Measurements from ENCODE around the gene MUC5B. TPM values are rescaled to one million over a fixed set of nuclear protein-coding genes. Genes with fewer than 3 reads are reported as not detected.

The MUC5B gene
- total and polyA plus RNA-seq, 2 donors from 2014 or later, result 0.38 TPM; not detected in 1

- H3K4me1 ChIP-seq (ENCODE audit: control insufficient read depth in 2 of 3, insufficient read depth in 2 of 3, low read depth in 1 of 3, low read length in 3 of 3), result no peaks in the 10 kb centered on the region
- no peak overlapping the region for H3K27ac ChIP-seq (ENCODE audit: low read depth in 2 of 2, low read length in 2 of 2)
- DNase-seq (peak in 2 of 5 donors; percentile 23 to 48), FAIRE-seq (no peak)
- no peaks in the 10 kb centered on the region for H3K27me3 ChIP-seq (ENCODE audit: control insufficient read depth, insufficient read depth, low read length)
- no peaks in the 10 kb centered on the region for H3K36me3 ChIP-seq (ENCODE audit: control insufficient read depth in 2 of 3, insufficient read depth in 3 of 3, low read length in 3 of 3)
- no peak for TF ChIP-seq CTCF (IDR thresholded peaks at IDR 0.05; ENCODE audit: borderline replicate concordance, extremely low read depth, insufficient read depth)
- H3K4me3 ChIP-seq (ENCODE audit: low read length in 3 of 3), result no peak overlapping the region
- intact Hi-C loops (cut with DNase I), result no loop called here
- no peak overlapping the region for H3K9ac ChIP-seq (ENCODE audit: low read length in 3 of 3)
- H3K9me3 ChIP-seq (ENCODE audit: control insufficient read depth in 2 of 3, insufficient read depth in 1 of 3, low read length in 3 of 3), result no peaks in the 10 kb centered on the region
Observed at GRCh38 chr11:1235901-1236315, 13.0 kb downstream of the MUC5B start.

GRCh38 chr11:1236316-1237127 lies 13.7 kb downstream of the MUC5B start:
- Histone ChIP-seq H3K27me3 (ENCODE audit: control insufficient read depth, insufficient read depth, low read length) (no peaks in the 10 kb centered on the region), H3K9ac (ENCODE audit: low read length in 3 of 3) (no peak overlapping the region), H3K36me3 (ENCODE audit: control insufficient read depth in 2 of 3, insufficient read depth in 3 of 3, low read length in 3 of 3) (no peaks in the 10 kb centered on the region), H3K4me1 (ENCODE audit: control insufficient read depth in 2 of 3, insufficient read depth in 2 of 3, low read depth in 1 of 3, low read length in 3 of 3) (no peaks in the 10 kb centered on the region), H3K27ac (ENCODE audit: low read depth in 2 of 2, low read length in 2 of 2) (no peak overlapping the region), H3K9me3 (ENCODE audit: control insufficient read depth in 2 of 3, insufficient read depth in 1 of 3, low read length in 3 of 3) (no peaks in the 10 kb centered on the region), H3K4me3 (ENCODE audit: low read length in 3 of 3) (no peak overlapping the region)
- intact Hi-C loops (cut with DNase I), result no loop called here
- FAIRE-seq (no peak), DNase-seq (peak in 2 of 5 donors; percentile 25 to 65)
- no peak for TF ChIP-seq CTCF (IDR thresholded peaks at IDR 0.05; ENCODE audit: borderline replicate concordance, extremely low read depth, insufficient read depth)

- H3K9ac ChIP-seq (ENCODE audit: low read length in 3 of 3), result no peak overlapping the region
- no peak for FAIRE-seq
- H3K27ac ChIP-seq (ENCODE audit: low read depth in 2 of 2, low read length in 2 of 2), result no peak overlapping the region
- no peaks in the 10 kb centered on the region for H3K4me1 ChIP-seq (ENCODE audit: control insufficient read depth in 2 of 3, insufficient read depth in 2 of 3, low read depth in 1 of 3, low read length in 3 of 3)
- no peak for TF ChIP-seq CTCF (IDR thresholded peaks at IDR 0.05; ENCODE audit: borderline replicate concordance, extremely low read depth, insufficient read depth)
- H3K4me3 ChIP-seq (ENCODE audit: low read length in 3 of 3), result no peak overlapping the region
- H3K9me3 ChIP-seq (ENCODE audit: control insufficient read depth in 2 of 3, insufficient read depth in 1 of 3, low read length in 3 of 3), result no peaks in the 10 kb centered on the region
- H3K27me3 ChIP-seq (ENCODE audit: control insufficient read depth, insufficient read depth, low read length), result no peaks in the 10 kb centered on the region
- no peaks in the 10 kb centered on the region for H3K36me3 ChIP-seq (ENCODE audit: control insufficient read depth in 2 of 3, insufficient read depth in 3 of 3, low read length in 3 of 3)
- peak in 1 of 5 donors; percentile 45 for DNase-seq
- intact Hi-C loops (cut with DNase I), result no loop called here
Observed at GRCh38 chr11:1237128-1237580, 14.3 kb downstream of the MUC5B start.
